Mucosa of stomach (tissue), 1 donor: ENCODE results near the gene ARFGAP3.
A peak's percentile ranks its signal among the peaks of the same experiment; 100 is the strongest.
"Not testable (repeated sequence)": the region's sequence is repeated elsewhere in the genome, so short reads cannot be mapped to it uniquely, and the experiment has no call there.

Experiments
- H3K27me3 ChIP-seq: one replicate; pipeline ENCODE4 v1.7.0; 2013; ENCODE audit warnings: mild to moderate bottlenecking, low read length; ENCODE audit not compliant: control insufficient read depth, insufficient read depth
- H3K36me3 ChIP-seq: one replicate; pipeline ENCODE4 v1.7.0; 2013; ENCODE audit warnings: low read length; ENCODE audit not compliant: control insufficient read depth, insufficient read depth
- H3K4me1 ChIP-seq: one replicate; pipeline ENCODE4 v1.7.0; 2013; ENCODE audit warnings: mild to moderate bottlenecking, low read length; ENCODE audit not compliant: control insufficient read depth, insufficient read depth
- H3K4me3 ChIP-seq: one replicate; pipeline ENCODE4 v1.7.0; 2013; ENCODE audit warnings: low read length
- H3K9ac ChIP-seq: one replicate; pipeline ENCODE4 v1.7.0; 2013; ENCODE audit warnings: mild to moderate bottlenecking, low read length, moderate library complexity
- H3K9me3 ChIP-seq: one replicate; pipeline ENCODE4 v1.7.0; 2013; ENCODE audit warnings: mild to moderate bottlenecking, low read length, moderate library complexity; ENCODE audit not compliant: control insufficient read depth
- donor health status: Pancreatic carcinoma.

ARFGAP3 gene

GRCh38 chr22:42782306-42782705 is 74.8 kb downstream of the ARFGAP3 start:
- not testable (repeated sequence) for H3K9me3 ChIP-seq, H3K4me1 ChIP-seq, H3K27me3 ChIP-seq, H3K9ac ChIP-seq, H3K36me3 ChIP-seq, H3K4me3 ChIP-seq

- no peak overlapping the region for H3K4me3 ChIP-seq
- no peaks in the 10 kb centered on the region for H3K9me3 ChIP-seq
- no peaks in the 10 kb centered on the region for H3K4me1 ChIP-seq
- no peaks in the 10 kb centered on the region for H3K36me3 ChIP-seq
- H3K27me3 ChIP-seq, result no peaks in the 10 kb centered on the region
- H3K9ac ChIP-seq, result no peak overlapping the region
Observed at GRCh38 chr22:42780070-42780540, 77.0 kb downstream of the ARFGAP3 start.

- Histone ChIP-seq H3K9ac (no peak overlapping the region), H3K36me3 (no peaks in the 10 kb centered on the region), H3K9me3 (no peaks in the 10 kb centered on the region), H3K4me3 (no peak overlapping the region), H3K27me3 (no peaks in the 10 kb centered on the region), H3K4me1 (peaks cover 10% of the 10 kb centered on the region)
Observed at GRCh38 chr22:42777126-42777525, 79.9 kb downstream of the ARFGAP3 start.

- Histone ChIP-seq H3K4me1 (peaks cover 30% of the 10 kb centered on the region), H3K9ac (peak overlapping the region; percentile 18), H3K4me3 (no peak overlapping the region), H3K27me3 (peaks cover 2% of the 10 kb centered on the region), H3K9me3 (no peaks in the 10 kb centered on the region), H3K36me3 (no peaks in the 10 kb centered on the region)
Observed at GRCh38 chr22:42773167-42773566, 83.9 kb downstream of the ARFGAP3 start.

GRCh38 chr22:42772647-42773046 is 84.4 kb downstream of the ARFGAP3 start:
- H3K4me1 ChIP-seq, result peaks cover 30% of the 10 kb centered on the region
- peaks cover 2% of the 10 kb centered on the region for H3K27me3 ChIP-seq
- no peaks in the 10 kb centered on the region for H3K9me3 ChIP-seq
- no peaks in the 10 kb centered on the region for H3K36me3 ChIP-seq
- H3K9ac ChIP-seq, result no peak overlapping the region
- H3K4me3 ChIP-seq, result no peak overlapping the region

GRCh38 chr22:42770941-42771647 is 86.0 kb downstream of the ARFGAP3 start:
- peaks cover 2% of the 10 kb centered on the region for H3K27me3 ChIP-seq
- H3K9me3 ChIP-seq, result no peaks in the 10 kb centered on the region
- H3K36me3 ChIP-seq, result no peaks in the 10 kb centered on the region
- H3K4me1 ChIP-seq, result peaks cover 30% of the 10 kb centered on the region
- no peak overlapping the region for H3K9ac ChIP-seq
- H3K4me3 ChIP-seq, result no peak overlapping the region

GRCh38 chr22:42770448-42770726 is 86.7 kb downstream of the ARFGAP3 start:
- peak overlapping the region; percentile 31 for H3K4me3 ChIP-seq
- peaks cover 2% of the 10 kb centered on the region for H3K27me3 ChIP-seq
- H3K9ac ChIP-seq, result peak overlapping the region; percentile 18
- no peaks in the 10 kb centered on the region for H3K36me3 ChIP-seq
- H3K4me1 ChIP-seq, result peaks cover 30% of the 10 kb centered on the region
- no peaks in the 10 kb centered on the region for H3K9me3 ChIP-seq

GRCh38 chr22:42769574-42770447 is 87.3 kb downstream of the ARFGAP3 start:
- Histone ChIP-seq H3K9ac (peak overlapping the region; percentile 18), H3K36me3 (no peaks in the 10 kb centered on the region), H3K4me3 (peak overlapping the region; percentile 31)

GRCh38 chr22:42769238-42769573 is 87.9 kb downstream of the ARFGAP3 start:
- Histone ChIP-seq H3K9me3 (no peaks in the 10 kb centered on the region), H3K27me3 (peaks cover 2% of the 10 kb centered on the region), H3K9ac (peak overlapping the region; percentile 18), H3K4me3 (no peak overlapping the region), H3K36me3 (no peaks in the 10 kb centered on the region), H3K4me1 (peaks cover 30% of the 10 kb centered on the region)

More at GRCh38 chr22:42769574-42770447, 87.3 kb downstream of the ARFGAP3 start:
- Histone ChIP-seq H3K27me3 (peaks cover 2% of the 10 kb centered on the region), H3K9me3 (no peaks in the 10 kb centered on the region), H3K4me1 (peaks cover 30% of the 10 kb centered on the region)

GRCh38 chr22:42768385-42769035 is 88.6 kb downstream of the ARFGAP3 start:
- Histone ChIP-seq H3K4me3 (no peak overlapping the region), H3K9me3 (no peaks in the 10 kb centered on the region), H3K36me3 (no peaks in the 10 kb centered on the region), H3K27me3 (peaks cover 2% of the 10 kb centered on the region), H3K4me1 (peaks cover 29% of the 10 kb centered on the region), H3K9ac (no peak overlapping the region)

GRCh38 chr22:42766860-42767259 is 90.2 kb downstream of the ARFGAP3 start:
- Histone ChIP-seq H3K4me3 (no peak overlapping the region), H3K27me3 (peaks cover 2% of the 10 kb centered on the region), H3K9ac (no peak overlapping the region), H3K9me3 (no peaks in the 10 kb centered on the region), H3K36me3 (no peaks in the 10 kb centered on the region), H3K4me1 (peaks cover 20% of the 10 kb centered on the region)

GRCh38 chr22:42764895-42765363 is 92.1 kb downstream of the ARFGAP3 start:
- H3K36me3 ChIP-seq, result no peaks in the 10 kb centered on the region
- H3K9me3 ChIP-seq, result no peaks in the 10 kb centered on the region
- peaks cover 9% of the 10 kb centered on the region for H3K4me1 ChIP-seq
- peaks cover 2% of the 10 kb centered on the region for H3K27me3 ChIP-seq
- no peak overlapping the region for H3K4me3 ChIP-seq
- H3K9ac ChIP-seq, result no peak overlapping the region
